Activated naive CD4-positive, alpha-beta T cell treated with Interleukin-2 at 50 U/mL for 16 hours (primary cell): ENCODE measurements around the gene DIS3L2.

Experiments
- DNase-seq: peaks from one replicate; pipeline ENCODE4 v3.0.0-alpha.2; 2020

DIS3L2 gene

GRCh38 chr2:232280341-232280740 is 318.8 kb downstream of the DIS3L2 start:
- DNase-seq = no peak

- no peak for DNase-seq
Observed at GRCh38 chr2:232281858-232282507, 320.5 kb downstream of the DIS3L2 start.

DNA sequence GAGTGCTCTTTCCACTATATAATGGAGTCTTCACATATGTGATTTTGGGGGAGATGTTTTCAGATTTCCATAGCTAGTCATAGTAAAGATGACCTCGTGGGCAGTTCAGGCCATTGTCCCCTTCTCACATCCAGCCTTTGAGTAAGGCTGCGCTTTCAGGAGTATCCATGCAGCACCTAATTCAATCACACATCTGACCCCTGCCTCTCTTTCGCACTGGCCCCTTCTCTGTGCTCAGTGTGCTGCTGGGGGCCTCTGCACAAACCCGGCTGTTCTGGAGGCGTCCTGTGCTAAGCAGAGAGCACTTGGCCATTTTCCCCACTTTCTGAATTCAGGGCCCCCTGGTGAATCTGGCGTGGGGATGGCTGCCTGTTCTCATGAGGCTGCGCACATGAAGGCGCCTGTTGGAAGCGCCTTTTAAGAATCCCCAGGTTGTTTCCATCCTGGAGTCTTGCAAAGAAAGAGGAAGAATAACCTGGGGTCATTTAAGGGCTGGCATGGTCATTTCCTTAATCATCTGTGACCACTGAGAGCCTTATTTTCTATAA is 321.1 kb downstream of the DIS3L2 start:
- DNase-seq = no peak

DNA sequence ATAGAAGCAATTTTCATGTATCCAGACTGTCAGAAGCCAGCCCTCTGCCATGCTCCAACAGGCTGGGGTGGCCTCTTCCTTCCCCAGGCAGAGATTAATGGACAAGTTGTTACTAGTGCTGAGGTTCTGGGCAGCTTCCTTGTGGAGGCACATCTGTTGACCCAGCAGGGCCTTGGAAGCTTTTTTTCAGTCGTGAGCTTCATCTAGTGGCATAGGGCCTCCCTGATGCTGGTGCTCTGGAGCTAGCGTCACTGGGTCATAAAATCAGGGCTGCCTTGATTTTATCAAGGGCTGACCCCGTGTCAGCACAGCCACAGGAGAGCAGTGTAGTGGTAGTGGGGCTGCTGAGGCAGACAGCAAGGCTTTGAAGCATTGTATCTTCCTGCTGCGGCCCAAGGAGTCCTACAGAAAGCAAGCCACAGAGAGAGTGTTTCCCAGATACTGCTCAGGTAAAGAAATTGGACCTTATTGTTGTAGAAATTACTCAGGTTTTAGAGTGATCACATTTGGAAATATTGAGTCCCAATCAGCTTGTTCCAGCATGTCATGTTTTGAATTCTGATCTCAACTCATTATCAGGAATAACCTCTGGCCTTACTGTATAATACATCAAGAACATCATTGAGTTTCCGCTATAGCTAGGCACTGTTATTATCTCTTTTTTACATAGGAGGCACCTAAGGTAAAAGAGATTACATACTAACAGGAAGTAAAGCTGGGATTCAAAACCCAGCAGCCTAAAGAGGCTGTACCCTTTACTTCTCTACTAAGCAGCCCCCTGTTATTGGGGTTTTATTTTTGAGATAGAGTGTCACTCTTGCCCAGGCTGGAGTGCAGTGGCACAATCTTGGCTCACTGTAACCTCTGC is 324.7 kb downstream of the DIS3L2 start:
- DNase-seq = no peak

GRCh38 chr2:232287316-232287715 is 325.8 kb downstream of the DIS3L2 start:
- DNase-seq = no peak

GRCh38 chr2:232288489-232289030 is 327.0 kb downstream of the DIS3L2 start:
- DNase-seq = no peak

- no peak for DNase-seq
Observed at GRCh38 chr2:232290668-232291067, 329.2 kb downstream of the DIS3L2 start.

GRCh38 chr2:232291343-232291742 is 329.8 kb downstream of the DIS3L2 start:
- DNase-seq = no peak

DNA sequence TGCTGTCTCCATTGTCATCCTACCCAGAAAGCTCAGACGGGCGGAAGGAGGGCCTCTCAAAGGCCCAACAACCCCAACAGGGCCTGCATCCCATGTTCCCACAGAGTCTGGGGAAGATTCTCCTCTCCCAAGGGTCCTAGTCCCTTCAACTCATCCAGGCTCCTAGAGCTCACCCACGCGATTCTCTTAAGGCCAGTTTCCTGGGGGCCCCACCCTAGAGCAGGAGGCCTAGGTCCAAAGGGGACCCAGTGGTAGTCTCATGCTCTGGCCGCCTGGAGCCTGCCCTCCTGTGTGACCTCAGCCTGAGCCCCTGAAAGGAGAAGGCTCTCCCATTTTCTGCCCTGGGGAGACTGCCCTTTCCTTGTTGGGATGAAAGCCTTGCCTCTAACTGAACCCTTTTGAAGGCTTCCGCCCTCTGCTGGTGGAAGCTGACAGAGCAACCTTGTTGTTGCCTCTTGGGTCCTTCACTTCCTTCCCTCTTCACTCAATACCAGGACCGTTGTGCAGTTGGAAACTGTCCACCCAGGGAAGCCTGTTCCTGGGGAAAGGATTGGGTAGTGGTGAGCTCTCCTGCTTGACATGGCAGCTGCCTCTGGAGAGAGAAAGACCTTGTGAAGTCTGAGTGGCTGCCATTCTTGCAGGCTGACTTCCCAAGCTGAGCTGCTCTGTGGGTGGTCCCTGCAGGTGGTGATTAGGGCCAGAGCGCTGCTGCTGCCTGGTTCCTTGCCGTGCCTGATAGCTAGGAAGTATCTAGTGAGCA is 331.1 kb downstream of the DIS3L2 start:
- peak; percentile 52 for DNase-seq

- no peak for DNase-seq
Observed at GRCh38 chr2:232293191-232293590, 331.7 kb downstream of the DIS3L2 start.

DNA sequence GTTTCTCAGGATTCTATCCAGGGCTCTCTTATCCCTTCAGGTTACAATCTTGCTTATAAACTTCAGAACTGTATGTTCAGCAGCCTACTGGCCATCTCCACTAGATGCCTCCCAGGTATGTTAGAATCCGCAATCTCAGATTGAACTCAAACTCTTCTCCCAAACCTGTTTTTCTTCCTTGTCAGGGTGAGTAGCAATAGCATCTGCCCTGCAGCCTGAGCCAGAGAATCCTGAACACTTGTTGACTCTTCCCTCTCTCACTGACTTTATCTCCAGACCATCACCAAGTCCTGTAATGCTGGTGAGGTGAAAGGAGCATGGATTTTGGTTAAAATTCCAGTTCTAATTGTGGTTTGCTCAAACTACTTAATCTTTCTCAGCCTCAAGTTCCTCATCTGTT is 334.5 kb downstream of the DIS3L2 start:
- DNase-seq = no peak

DNA sequence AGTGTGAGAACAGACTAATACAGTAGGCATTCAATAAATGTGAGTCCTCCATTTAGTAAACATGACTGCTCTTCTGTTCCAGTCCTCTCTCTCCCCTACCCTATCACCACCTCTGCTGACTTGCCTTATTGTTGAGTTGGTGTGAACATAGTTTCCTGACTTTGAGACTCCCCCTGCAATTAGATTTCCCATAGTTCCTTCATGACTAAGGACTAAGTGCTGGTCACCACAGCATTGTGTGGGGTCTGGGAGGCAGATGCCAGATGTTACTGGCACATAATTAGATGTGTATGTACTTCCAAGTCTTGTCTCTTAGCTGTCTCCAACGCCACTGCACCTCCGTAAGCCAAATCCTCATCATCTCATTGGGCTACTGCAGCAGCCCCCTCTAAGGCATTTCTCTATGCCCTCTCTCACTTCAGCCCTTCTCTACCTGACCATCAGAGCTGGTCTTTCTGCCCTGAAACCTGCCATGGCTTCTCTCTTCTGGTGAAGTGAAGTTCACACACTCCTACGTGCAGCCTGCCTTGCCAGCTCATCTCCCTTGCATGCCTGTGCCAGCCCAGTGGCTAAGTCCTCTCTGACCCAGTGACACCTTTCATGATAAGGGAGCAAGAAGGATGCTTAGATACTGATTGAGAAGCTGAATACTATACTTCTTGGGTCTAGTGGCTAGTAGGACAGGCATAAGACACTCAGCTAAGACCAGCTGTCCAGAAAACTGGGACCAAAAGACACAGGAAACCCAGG is 335.4 kb downstream of the DIS3L2 start:
- DNase-seq = no peak

DNA sequence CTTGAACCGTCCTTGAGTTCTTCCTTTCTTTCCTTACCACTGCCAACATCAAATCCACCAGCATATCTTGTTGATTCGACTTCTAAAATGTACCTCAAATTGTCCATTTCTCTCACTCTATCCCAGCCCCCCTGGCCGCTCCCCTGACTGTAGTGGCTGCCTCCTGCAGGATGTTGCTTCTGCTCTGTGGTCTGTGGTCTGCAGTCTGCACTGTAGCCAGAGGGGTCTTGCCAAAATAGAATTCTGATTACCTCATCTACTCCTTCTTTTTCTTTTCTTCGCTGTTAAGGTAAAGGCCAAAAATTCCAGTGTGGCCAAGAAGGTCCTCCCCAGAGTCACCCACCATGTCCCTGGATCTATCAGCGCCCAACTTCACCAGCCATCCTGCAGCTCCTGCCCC is 337.6 kb downstream of the DIS3L2 start:
- no peak for DNase-seq

DNA sequence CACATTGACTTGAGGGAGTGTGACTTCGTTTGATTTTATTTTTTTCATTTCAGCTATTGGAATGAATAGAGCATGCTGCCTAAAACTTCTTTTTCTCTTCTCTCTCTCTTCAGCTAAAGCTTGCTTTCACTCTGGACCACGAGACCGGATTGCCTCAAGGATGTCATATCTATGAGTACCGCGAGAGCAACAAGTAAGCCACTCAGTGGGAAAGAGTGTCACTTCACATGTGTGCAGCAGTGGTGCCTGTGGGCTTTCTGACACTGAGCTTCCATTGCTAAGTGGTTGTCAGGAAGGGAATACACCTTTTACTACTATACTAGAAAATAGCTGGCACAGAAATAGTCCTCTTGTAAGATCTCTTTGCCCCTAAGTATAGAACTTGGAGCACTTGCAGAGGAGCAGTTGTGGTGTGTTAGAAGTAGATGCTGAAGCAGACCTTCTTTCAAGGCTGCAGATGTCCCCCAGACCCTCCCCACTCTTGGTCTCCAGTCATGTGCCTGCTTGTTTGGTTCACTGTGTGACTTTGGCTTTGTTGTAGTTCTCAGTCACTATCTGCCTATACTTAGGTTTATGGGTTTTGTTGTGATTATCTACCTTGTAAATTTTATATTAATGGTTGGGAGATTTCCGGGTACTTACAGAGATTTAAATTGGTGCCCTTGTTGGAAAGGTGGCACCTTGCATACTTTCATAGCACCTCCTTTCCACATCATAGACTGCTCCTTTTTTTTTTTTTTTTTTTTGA is 338.6 kb downstream of the DIS3L2 start:
- no peak for DNase-seq

DNA sequence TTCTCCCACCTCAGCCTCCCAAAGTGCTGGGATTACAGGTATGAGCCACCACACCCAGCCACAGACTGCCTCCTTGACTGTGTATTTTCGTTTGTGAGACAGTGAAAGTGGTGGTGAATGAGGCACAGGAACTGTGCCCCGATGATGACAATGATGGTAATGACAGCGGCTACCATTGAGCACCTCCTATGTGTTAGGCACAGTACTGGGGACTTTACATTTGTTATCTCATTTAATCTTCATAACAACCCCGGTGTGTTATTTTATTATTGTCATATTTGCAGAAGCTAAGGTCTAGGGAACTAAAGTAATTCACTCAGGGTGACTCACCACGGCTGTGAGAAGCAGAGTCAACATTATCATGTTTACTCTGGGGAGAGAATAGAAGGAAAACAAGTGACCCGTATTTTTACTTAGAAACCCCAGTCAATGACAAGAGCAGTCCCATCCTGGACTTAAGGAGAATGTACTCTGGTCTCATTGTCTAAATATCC is 339.4 kb downstream of the DIS3L2 start:
- DNase-seq = no peak

DNA sequence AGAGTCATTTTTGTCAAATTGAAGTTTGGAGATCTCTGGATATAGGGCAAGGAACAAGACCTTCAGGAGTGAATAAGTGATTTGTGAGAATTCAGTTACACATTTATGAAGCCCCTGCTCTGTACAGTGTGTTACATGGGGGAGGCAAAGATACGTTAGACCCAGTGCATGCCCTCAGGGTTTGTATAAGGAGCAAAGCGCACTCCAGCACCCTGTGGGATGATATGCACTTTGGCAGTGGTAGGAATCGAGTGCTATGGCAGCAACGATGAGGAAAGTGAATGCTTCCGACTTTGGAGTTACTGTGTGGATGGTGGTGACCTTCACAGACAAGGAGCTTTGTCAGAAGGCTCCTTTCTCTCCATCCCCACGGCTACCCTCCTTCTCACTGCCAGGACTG is 342.7 kb downstream of the DIS3L2 start:
- DNase-seq = no peak

DNA sequence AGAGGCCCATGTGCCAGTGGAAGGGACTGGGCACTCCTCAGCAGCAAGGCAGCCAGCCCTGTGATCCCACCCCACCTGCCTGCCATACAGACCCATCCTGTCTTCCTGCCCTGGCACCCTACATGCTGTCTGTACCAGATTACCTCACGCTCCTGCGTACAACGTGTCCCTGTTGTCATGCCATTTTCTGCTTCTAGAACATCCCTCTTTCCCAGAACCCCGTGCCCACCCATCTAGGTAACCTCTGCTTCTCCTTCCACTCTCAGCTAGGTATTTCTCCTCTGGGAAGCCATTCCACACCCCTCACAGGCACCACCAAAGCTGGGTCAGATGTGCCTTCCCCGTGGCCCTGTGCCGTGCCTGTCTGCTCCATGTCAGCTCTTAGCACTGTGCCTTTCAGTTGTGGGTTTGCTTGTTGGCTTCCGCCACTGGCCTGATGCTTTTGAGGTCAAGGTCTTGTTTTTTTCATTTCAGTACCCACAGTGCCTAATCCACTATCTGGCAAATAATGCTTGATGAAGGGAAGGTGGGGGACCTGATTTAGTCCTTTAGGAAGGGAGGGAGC is 345.3 kb downstream of the DIS3L2 start:
- no peak for DNase-seq

- DNase-seq = no peak
Observed at GRCh38 chr2:232307854-232308253, 346.3 kb downstream of the DIS3L2 start.

GRCh38 chr2:232308986-232309385 is 347.5 kb downstream of the DIS3L2 start:
- no peak for DNase-seq

GRCh38 chr2:232309592-232309991 is 348.1 kb downstream of the DIS3L2 start:
- no peak for DNase-seq

GRCh38 chr2:232310121-232310520 is 348.6 kb downstream of the DIS3L2 start:
- DNase-seq = peak; percentile 28
